ENCODE results near the gene LRRC8B.

Gene LRRC8B

GRCh38 chr1:89546934-89547562 lies 22.4 kb downstream of the LRRC8B start:
- no peak for DNase-seq (ENCODE audit: low read depth, low spot score)

GRCh38 chr1:89547563-89548116 lies 23.0 kb downstream of the LRRC8B start:
- DNase-seq (ENCODE audit: low read depth, low spot score): no peak

GRCh38 chr1:89548122-89548857 lies 23.7 kb downstream of the LRRC8B start:
- no peak for DNase-seq (ENCODE audit: low read depth, low spot score)

GRCh38 chr1:89550995-89551394 lies 26.4 kb downstream of the LRRC8B start:
- DNase-seq (ENCODE audit: low read depth, low spot score): no peak

GRCh38 chr1:89552471-89553081 lies 27.9 kb downstream of the LRRC8B start:
- DNase-seq (ENCODE audit: low read depth, low spot score): no peak

GRCh38 chr1:89553157-89553556 lies 28.5 kb downstream of the LRRC8B start:
- no peak for DNase-seq (ENCODE audit: low read depth, low spot score)

GRCh38 chr1:89555550-89555949 lies 30.9 kb downstream of the LRRC8B start:
- no peak for DNase-seq (ENCODE audit: low read depth, low spot score)

GRCh38 chr1:89556726-89557444 lies 32.3 kb downstream of the LRRC8B start:
- DNase-seq (ENCODE audit: low read depth, low spot score): no peak

- no peak for DNase-seq (ENCODE audit: low read depth, low spot score)
These were observed 32.8 kb downstream of the LRRC8B start for GRCh38 chr1:89557445-89557825.

GRCh38 chr1:89557956-89558355 lies 33.3 kb downstream of the LRRC8B start:
- no peak for DNase-seq (ENCODE audit: low read depth, low spot score)

GRCh38 chr1:89563957-89564604 lies 39.5 kb downstream of the LRRC8B start:
- no peak for DNase-seq (ENCODE audit: low read depth, low spot score)

- DNase-seq (ENCODE audit: low read depth, low spot score): no peak
These were observed 40.9 kb downstream of the LRRC8B start for GRCh38 chr1:89565521-89565920.

- no peak for DNase-seq (ENCODE audit: low read depth, low spot score)
These were observed 42.1 kb downstream of the LRRC8B start for GRCh38 chr1:89566761-89567174.

GRCh38 chr1:89567797-89568196 lies 43.2 kb downstream of the LRRC8B start:
- no peak for DNase-seq (ENCODE audit: low read depth, low spot score)

GRCh38 chr1:89573410-89573809 lies 48.8 kb downstream of the LRRC8B start:
- no peak for DNase-seq (ENCODE audit: low read depth, low spot score)

- no peak for DNase-seq (ENCODE audit: low read depth, low spot score)
These were observed 50.0 kb downstream of the LRRC8B start for GRCh38 chr1:89574621-89575020.

GRCh38 chr1:89575207-89575606 lies 50.6 kb downstream of the LRRC8B start:
- DNase-seq (ENCODE audit: low read depth, low spot score): no peak

- no peak for DNase-seq (ENCODE audit: low read depth, low spot score)
These were observed 51.4 kb downstream of the LRRC8B start for GRCh38 chr1:89576013-89576412.

GRCh38 chr1:89578151-89578550 lies 53.5 kb downstream of the LRRC8B start:
- no peak for DNase-seq (ENCODE audit: low read depth, low spot score)

GRCh38 chr1:89578946-89579684 lies 54.5 kb downstream of the LRRC8B start:
- DNase-seq (ENCODE audit: low read depth, low spot score): no peak

GRCh38 chr1:89580036-89580435 lies 55.4 kb downstream of the LRRC8B start:
- no peak for DNase-seq (ENCODE audit: low read depth, low spot score)

All from iPS DF 19.7 (cell line).